Stimulated activated CD8-positive, alpha-beta memory T cell treated with anti-CD3 and anti-CD28 coated beads, Interleukin-7, amount 100 ng/mL, for 4 hours (primary cell): Measurements from ENCODE around the gene SLC38A10.
"Not testable (repeated sequence)": the region's sequence is repeated elsewhere in the genome, so short reads cannot be mapped to it uniquely, and the experiment has no call there.

Experiments
- DNase-seq, 2 donors: peaks; one replicate each; pipeline ENCODE4 v3.0.0-alpha.2; 2020; ENCODE audit warnings: low read depth in 2 of 2

Gene SLC38A10

DNA sequence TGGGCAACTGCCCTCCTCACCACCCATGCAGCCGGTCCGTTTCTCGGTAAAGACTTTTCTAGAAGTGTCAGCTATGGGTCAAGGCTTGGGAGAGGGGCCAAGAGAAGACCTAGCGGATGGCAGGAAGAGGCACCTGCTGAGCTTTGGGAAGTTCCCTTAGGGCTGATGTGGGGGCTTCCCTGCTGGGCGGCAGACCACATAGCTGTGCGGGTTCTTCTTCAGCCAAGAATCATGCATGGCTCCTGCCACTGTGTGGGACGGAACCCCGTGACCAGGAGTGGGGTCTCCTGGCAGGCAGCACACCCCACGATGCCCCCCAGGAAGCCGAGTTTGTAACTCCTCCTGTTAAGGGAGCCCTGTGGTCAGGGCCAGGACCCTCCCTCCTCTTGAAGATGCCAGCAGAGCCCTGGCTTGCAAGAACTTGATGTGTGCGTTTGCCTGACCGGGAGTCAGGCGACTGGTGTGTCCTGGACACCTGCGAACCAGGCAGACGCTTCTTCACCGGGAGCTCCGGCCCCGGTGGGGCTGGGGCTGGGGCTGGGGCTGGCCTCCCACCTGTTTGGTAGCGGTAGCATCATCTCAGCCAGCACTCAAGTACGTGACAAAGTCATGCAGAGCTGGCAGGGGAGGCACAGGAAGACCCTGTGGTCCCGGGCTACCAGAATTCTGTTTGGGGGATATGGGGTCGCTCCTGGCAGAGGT is 17.7 kb upstream of the SLC38A10 start:
- no peak for DNase-seq

DNA sequence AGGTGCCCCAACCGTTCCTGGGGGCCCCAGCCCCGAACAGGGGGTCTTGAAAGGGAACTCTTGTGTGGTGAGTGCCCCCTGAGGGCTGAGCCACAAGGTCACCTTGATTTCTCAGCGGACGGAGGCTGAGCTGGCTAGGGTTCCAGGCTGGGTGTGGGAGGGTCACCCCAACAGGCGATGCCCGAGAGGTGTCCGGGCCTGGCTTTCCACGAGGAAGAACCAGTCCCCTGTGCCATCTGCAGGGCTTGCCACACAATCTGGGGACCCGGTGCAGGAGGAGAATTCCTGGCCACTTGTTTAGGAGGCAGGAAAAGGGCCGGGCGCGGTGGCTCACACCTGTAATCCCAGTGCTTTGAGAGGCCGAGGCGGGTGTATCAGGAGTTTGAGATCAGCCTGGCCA is 16.8 kb upstream of the SLC38A10 start:
- DNase-seq: no peak

- no peak for DNase-seq
Observed at GRCh38 chr17:81310949-81311550, 15.9 kb upstream of the SLC38A10 start.

- no peak for DNase-seq
Observed at GRCh38 chr17:81309859-81310839, 15.0 kb upstream of the SLC38A10 start.

DNA sequence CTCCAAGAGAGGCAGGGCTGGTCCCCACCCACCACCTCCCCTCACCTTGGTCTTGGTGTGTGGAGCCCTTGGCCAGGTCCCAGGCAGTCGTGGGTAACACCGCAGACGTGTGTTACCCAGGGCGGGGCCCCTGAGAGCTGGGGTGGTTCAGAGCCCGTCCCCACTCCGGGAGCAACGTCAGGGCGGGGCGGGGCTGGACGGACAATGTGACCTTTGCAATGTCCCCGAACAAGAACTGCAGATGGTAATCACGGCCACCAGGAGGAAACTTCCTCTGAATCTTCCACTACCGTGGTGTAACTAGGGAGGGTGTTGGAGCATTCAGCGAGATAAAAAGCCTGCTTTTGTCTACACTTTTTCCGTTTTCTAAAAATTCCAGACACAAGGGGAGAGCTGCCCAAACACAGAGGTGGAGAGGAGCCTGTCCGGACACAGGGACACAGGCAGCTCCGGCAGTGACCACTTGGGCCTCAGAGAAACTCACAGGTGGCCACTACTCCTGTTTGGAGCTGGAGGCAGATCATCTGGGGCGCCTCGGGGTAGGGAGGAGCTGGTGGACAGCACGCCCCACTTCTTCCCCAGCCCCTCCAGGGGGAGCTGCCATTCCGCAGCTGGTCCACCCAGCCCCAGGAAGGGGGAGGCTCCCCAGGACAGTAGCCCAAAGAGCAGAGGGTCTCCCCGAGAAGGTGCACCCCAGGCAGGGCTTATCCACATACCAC is 14.2 kb upstream of the SLC38A10 start:
- peak in 1 of 2 donors; percentile 17 for DNase-seq

DNA sequence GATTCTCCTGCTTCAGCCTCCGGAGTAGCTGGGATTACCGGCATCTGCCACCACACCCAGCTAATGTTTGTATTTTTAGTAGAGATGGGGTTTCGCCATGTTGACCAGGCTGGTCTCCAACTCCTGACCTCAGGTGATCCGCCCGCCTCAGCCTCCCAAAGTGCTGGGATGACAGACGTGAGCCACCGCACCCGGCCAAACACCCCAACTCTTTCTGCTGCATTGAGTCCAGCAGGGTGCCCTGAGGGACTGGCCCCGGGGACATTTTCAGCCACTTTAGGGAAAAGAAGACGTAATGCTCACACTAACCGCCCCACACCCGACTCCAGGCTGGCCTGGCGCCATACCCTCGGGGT is 13.7 kb upstream of the SLC38A10 start:
- DNase-seq: not testable (repeated sequence)

DNA sequence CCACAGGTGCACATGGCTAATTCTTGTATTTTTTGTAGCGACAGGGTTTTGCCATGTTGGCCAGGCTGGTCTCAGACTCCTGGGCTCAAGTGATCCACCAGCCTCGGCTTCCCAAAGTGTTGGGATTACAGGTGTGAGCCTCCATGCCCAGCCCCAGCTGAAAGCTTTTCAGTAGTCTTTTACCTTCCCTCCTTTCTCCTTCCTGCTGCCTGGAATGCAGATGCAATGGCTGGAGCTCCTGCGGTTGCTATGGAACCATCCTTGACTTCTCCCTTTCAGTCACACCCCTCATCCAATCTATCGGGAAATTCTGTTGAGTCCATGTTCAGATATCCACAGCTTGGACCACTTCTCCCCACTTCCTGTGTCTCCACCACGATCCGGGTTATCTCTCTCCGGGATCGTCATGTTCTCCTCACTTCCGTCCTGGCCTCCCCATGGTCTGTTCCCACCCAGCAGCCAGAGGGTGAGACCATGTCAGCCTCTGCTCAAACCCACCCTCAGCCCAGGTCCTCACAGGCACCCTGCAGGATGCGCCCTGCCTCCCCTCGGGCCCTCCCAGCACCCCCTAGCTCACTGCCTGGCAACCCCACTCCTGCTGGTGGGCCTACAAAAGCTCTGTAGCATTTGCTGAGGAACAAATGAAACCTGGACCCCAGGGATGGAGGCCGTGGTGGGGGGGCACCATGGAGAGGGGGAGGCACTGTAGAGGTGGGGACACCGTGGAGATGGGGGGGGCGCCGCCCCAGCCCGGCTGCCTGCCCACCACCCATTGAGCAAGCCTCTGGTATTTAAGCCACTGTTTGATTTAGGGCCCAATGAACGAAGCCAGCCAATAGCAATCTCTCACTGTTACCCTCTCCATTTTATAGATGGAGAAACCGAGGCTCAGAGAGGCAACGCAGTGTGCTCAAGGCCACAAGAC is 12.8 kb upstream of the SLC38A10 start:
- DNase-seq: no peak

GRCh38 chr17:81306898-81307510 is 11.9 kb upstream of the SLC38A10 start:
- no peak for DNase-seq

- no peak for DNase-seq
Observed at GRCh38 chr17:81306491-81306890, 11.4 kb upstream of the SLC38A10 start.

- no peak for DNase-seq
Observed at GRCh38 chr17:81305051-81305630, 10.0 kb upstream of the SLC38A10 start.

- no peak for DNase-seq
Observed at GRCh38 chr17:81304196-81305015, 9.3 kb upstream of the SLC38A10 start.

DNA sequence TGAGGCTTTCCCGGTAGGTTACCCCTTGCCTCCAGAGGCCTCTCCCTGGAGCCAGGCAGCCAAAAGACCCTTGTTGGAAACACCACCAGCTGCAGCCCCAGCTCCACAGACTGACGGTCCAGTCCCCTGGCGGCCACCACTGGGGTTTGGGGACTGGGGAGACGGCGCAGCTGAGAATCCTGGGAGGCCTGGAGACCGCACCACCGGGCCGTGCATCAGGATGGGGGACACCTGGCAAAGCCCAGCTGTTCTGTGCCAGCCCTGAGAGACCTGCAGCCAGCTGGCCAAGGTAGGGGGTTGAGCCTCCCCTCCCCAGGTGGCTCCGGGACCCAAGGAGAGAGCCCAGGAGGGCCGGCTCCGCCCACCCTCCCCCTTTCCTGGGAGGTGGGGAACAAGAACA is 8.3 kb upstream of the SLC38A10 start:
- no peak for DNase-seq

GRCh38 chr17:81302861-81303333 is 7.8 kb upstream of the SLC38A10 start:
- DNase-seq: no peak

DNA sequence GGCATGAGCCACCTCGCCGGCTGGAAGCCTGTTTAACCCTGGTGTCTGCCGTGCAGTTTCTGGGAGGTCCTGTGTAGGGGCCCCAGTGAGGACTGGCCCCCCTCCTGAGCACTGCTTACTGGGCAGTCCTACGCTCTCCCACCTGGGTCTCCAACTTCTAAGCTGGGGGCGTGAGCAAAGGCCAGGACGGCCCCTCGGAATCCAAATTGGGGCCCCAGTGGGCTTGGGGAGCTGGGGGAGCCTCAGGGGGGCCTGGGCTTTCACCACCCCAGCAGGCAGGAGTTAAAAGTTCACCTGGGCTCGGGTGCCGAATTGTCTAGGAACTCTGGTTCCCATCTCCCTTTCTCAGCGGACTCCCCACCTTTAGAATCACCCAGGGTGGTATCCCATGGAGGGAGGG is 7.2 kb upstream of the SLC38A10 start:
- DNase-seq: no peak

- no peak for DNase-seq
Observed at GRCh38 chr17:81301195-81302144, 6.4 kb upstream of the SLC38A10 start.

- no peak for DNase-seq
Observed at GRCh38 chr17:81300586-81301155, 5.6 kb upstream of the SLC38A10 start.

DNA sequence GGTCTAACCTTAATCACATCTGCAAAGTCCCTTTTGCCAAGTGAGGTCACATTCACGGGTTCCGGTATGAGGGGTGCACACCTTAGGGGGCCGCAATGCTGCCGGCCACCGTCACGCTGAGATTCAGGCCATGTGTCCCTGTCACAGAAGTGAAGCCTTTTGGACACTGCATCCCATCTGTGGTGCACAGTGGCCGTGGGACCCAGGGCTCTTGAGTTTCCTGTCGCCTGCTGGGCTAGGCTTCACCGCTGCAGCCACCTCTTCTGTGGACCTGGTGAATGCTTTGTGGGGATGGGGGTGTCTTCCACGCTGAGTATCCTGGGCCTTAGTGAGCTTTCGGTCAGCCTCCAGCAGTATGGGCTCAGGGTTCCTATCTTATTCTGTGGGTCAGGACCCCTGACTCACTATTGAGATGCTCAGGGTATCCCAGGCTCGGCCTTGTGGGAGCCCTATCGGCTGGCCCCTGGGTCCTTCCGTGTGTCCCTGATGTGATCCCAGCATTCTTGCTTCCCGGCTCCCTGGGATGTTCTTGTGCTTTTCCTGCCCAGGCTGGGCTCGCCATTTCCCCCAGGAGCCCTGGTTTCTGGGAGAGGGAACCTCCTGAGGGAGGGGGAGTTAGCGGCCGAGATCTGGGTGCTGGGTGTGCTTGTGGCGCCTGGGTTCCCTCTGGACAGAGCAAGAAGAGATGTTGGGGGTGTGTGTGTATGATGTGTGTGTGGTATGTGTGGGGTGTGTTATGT is 4.9 kb upstream of the SLC38A10 start:
- no peak for DNase-seq
